Subcutaneous abdominal adipose tissue (tissue), 5 donors: ENCODE results near the gene PHF2.

Source experiments
- H3K27ac ChIP-seq: one replicate; pipeline ENCODE4 v1.7.0; 2013; ENCODE audit warnings: low read depth, mild to moderate bottlenecking, inconsistent platforms, low read length, moderate library complexity
- H3K27me3 ChIP-seq, 5 donors: one replicate each; pipeline ENCODE4 v1.7.0; 2013; ENCODE audit warnings: low read length in 5 of 5, inconsistent platforms in 1 of 5; ENCODE audit not compliant: control insufficient read depth in 5 of 5, insufficient read depth in 4 of 5
- H3K36me3 ChIP-seq, 5 donors: one replicate each; pipeline ENCODE4 v1.7.0; 2013; ENCODE audit warnings: low read length in 5 of 5; ENCODE audit not compliant: control insufficient read depth in 5 of 5, insufficient read depth in 5 of 5
- H3K4me1 ChIP-seq, 5 donors: one replicate each; pipeline ENCODE4 v1.7.0; 2013; ENCODE audit warnings: low read length in 5 of 5, mild to moderate bottlenecking in 3 of 5, moderate library complexity in 1 of 5; ENCODE audit not compliant: control insufficient read depth in 5 of 5, insufficient read depth in 5 of 5
- H3K4me3 ChIP-seq, 5 donors: one replicate each; pipeline ENCODE4 v1.7.0; 2013; ENCODE audit warnings: low read length in 5 of 5, low read depth in 1 of 5
- H3K9ac ChIP-seq, 5 donors: one replicate each; pipeline ENCODE4 v1.7.0; 2013; ENCODE audit warnings: low read length in 5 of 5, mild to moderate bottlenecking in 4 of 5, moderate library complexity in 3 of 5
- H3K9me3 ChIP-seq, 5 donors: one replicate each; pipeline ENCODE4 v1.7.0; 2013; ENCODE audit warnings: low read length in 5 of 5; ENCODE audit not compliant: control insufficient read depth in 5 of 5
- donor health status: healthy.
- donor health status: healthy.
- donor health status: healthy.
- donor health status: healthy.
- donor health status: healthy.

Gene PHF2

DNA sequence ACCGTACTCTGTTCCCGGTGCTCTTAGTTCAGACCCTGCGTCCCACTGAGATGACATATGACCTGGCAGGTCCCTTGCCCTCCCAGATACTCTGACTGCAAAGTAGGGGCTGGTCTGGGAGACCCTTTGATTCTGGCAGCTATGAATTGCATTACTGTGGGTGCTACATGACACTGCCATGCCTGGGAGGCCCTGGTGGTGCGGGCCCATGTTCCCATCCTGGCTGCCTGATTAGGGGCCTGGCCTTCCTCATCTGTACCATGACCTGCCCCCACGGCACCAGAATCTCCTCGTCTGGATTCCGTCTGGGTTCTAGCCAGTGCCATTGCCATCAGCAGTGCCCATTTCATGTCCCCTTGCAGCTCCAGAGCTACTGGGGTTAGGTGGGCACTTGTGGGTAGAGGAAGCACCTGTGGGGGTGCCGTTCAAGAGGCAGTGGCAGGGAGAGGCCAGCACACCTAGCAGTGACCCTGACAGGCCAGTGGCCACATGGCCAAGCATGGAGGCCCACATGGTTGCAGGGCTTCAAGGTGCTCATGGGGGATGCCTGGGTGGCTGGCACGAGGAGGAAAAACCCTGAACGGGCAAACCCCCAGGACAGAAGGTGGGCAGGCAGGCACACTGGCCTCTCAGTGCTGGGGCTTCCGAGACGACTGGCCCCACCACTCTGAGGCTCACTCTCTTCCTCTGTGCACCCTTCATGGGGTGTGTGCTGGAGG is 69.7 kb downstream of the PHF2 start:
- Histone ChIP-seq H3K9me3 (no peaks in the 10 kb centered on the region), H3K9ac (no peak overlapping the region), H3K27ac (no peak overlapping the region)

DNA sequence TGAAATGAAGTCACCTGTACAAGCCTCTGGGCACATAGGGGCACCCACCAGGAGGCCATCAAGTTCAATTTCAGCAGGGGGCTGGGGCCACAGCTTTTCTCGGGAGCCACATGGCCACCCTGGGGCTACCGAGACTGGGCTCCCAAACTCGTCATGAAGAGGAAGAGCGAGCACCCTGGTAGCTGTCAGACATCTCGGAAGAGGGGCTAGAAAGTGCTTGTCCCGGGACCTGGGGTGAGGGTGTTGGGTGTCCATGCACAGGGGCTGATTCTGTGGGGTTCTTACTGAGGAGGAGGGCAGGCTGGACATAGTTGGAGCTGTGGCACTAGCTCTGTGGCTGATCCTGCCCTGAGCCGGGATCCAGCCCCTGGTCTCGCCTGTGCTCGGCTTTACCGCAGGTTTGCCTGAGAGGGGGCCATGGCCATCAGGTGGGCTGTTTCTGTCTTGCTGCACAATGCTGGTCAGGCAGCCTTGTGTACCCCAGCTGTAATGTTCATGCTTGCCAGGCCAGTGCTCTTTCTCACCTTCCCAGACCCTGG is 70.3 kb downstream of the PHF2 start:
- no peak overlapping the region for H3K27ac ChIP-seq
- no peak overlapping the region for H3K9ac ChIP-seq
- H3K9me3 ChIP-seq: no peaks in the 10 kb centered on the region
- H3K4me1 ChIP-seq: no peaks in the 10 kb centered on the region
- H3K36me3 ChIP-seq: peaks cover 5 to 79% (median 67%) of the 10 kb centered on the region in 5 donors
- H3K27me3 ChIP-seq: no peaks in the 10 kb centered on the region
- H3K4me3 ChIP-seq: no peak overlapping the region

More for the DNA sequence above, 69.7 kb downstream of the PHF2 start:
- Histone ChIP-seq H3K4me1 (no peaks in the 10 kb centered on the region), H3K36me3 (peaks cover 6 to 73% (median 65%) of the 10 kb centered on the region in 5 donors), H3K27me3 (no peaks in the 10 kb centered on the region), H3K4me3 (no peak overlapping the region)

DNA sequence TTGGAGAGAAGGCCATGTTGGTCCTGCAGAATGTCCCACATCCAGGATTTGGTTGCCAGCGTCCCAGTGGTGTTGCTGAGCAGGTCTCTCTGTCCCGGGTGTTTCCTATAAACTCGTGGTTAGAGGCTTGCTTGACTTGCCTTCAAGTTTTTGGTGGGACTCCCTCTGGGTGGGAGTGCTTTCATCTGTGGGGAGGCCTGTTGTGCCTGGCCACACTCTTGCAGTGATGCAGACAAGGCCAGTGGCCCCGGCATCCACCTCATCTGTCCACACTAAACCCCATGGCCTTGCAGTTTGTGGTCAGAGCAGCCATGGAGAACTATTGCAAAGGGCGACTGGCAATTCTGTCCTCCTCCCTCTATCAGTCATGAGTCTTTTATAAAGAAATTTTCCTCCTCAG is 71.8 kb downstream of the PHF2 start:
- Histone ChIP-seq H3K27me3 (no peaks in the 10 kb centered on the region), H3K9ac (no peak overlapping the region), H3K36me3 (peaks cover 0 to 89% (median 76%) of the 10 kb centered on the region in 5 donors), H3K4me3 (no peak overlapping the region), H3K9me3 (no peaks in the 10 kb centered on the region), H3K27ac (no peak overlapping the region), H3K4me1 (peaks cover 0 to 4% (median 0%) of the 10 kb centered on the region in 5 donors)

GRCh38 chr9:93648836-93649235 is 72.5 kb downstream of the PHF2 start:
- Histone ChIP-seq H3K27me3 (no peaks in the 10 kb centered on the region), H3K27ac (no peak overlapping the region), H3K4me3 (no peak overlapping the region), H3K9me3 (no peaks in the 10 kb centered on the region), H3K36me3 (peaks cover 0 to 89% (median 75%) of the 10 kb centered on the region in 5 donors), H3K4me1 (peaks cover 0 to 4% (median 0%) of the 10 kb centered on the region in 5 donors), H3K9ac (no peak overlapping the region)

GRCh38 chr9:93649610-93650261 is 73.4 kb downstream of the PHF2 start:
- H3K4me3 ChIP-seq: no peak overlapping the region
- H3K27me3 ChIP-seq: no peaks in the 10 kb centered on the region
- H3K9ac ChIP-seq: no peak overlapping the region
- no peaks in the 10 kb centered on the region for H3K9me3 ChIP-seq
- peaks cover 0 to 91% (median 79%) of the 10 kb centered on the region in 5 donors for H3K36me3 ChIP-seq
- peaks cover 0 to 4% (median 0%) of the 10 kb centered on the region in 5 donors for H3K4me1 ChIP-seq
- H3K27ac ChIP-seq: no peak overlapping the region

- peaks cover 0 to 90% (median 78%) of the 10 kb centered on the region in 5 donors for H3K36me3 ChIP-seq
- H3K27me3 ChIP-seq: no peaks in the 10 kb centered on the region
- peaks cover 0 to 4% (median 0%) of the 10 kb centered on the region in 5 donors for H3K4me1 ChIP-seq
These were observed 74.1 kb downstream of the PHF2 start for GRCh38 chr9:93650448-93650847.

GRCh38 chr9:93651521-93651950 is 75.2 kb downstream of the PHF2 start:
- H3K9me3 ChIP-seq: no peaks in the 10 kb centered on the region
- no peak overlapping the region for H3K27ac ChIP-seq
- peaks cover 0 to 4% (median 0%) of the 10 kb centered on the region in 5 donors for H3K4me1 ChIP-seq
- no peak overlapping the region for H3K9ac ChIP-seq
- H3K36me3 ChIP-seq: peaks cover 0 to 90% (median 76%) of the 10 kb centered on the region in 5 donors
- no peak overlapping the region for H3K4me3 ChIP-seq
- H3K27me3 ChIP-seq: no peaks in the 10 kb centered on the region

More at GRCh38 chr9:93650448-93650847, 74.1 kb downstream of the PHF2 start:
- Histone ChIP-seq H3K9me3 (no peaks in the 10 kb centered on the region), H3K4me3 (no peak overlapping the region), H3K9ac (no peak overlapping the region), H3K27ac (no peak overlapping the region)

DNA sequence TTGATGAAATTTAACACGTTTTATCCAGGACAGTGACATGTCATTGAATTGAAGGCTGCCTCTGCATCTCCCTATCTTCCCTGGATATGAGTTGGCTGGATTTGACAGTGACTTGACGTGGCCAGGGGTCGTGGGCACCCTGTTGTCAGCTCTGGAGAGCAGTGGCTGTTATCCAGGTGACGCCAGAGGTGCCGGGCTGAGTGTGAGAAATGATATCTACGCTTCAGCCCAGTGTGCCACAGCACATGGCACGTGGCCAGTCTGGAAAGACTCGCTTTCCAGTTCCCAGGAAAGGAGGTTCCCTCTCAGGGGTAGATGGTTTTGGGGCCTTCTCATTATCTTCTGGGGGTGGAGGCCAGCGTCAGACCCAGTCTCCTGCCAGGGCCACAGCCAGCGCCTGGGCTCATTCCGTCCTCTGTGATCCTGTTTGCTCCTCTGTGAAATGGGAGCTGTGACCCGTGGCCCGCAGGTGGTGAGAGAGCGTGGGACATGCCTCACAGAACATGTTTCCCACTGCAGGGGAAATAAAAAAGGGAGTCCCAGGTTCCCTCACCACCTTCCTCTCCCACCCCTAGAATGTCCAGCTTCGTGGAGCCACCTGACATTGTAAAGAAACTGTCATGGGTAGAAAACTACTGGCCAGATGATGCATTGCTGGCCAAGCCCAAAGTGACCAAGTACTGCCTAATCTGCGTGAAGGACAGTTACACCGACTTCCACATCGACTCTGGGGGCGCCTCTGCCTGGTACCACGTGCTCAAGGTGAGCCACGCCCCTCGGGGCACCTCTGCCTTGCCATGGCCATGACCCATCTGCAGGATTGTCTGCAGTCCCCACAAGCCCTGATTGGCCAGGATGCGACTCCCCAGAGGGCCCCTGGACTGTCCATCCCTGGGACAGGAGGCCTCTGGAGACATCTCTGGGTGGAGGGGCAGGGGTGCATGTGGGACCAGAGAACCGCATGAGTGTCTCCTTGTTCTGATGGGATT is 76.5 kb downstream of the PHF2 start:
- Histone ChIP-seq H3K36me3 (peaks cover 0 to 96% (median 77%) of the 10 kb centered on the region in 5 donors), H3K27ac (no peak overlapping the region), H3K9ac (no peak overlapping the region), H3K4me3 (no peak overlapping the region), H3K9me3 (no peaks in the 10 kb centered on the region), H3K4me1 (peaks cover 0 to 4% (median 0%) of the 10 kb centered on the region in 5 donors), H3K27me3 (no peaks in the 10 kb centered on the region)

- no peaks in the 10 kb centered on the region for H3K27me3 ChIP-seq
- H3K36me3 ChIP-seq: peaks cover 0 to 96% (median 83%) of the 10 kb centered on the region in 5 donors
These were observed 77.4 kb downstream of the PHF2 start for GRCh38 chr9:93653760-93654159.

More at GRCh38 chr9:93653760-93654159, 77.4 kb downstream of the PHF2 start:
- no peak overlapping the region for H3K27ac ChIP-seq
- peaks cover 0 to 4% (median 0%) of the 10 kb centered on the region in 5 donors for H3K4me1 ChIP-seq
- H3K9me3 ChIP-seq: no peaks in the 10 kb centered on the region
- H3K4me3 ChIP-seq: no peak overlapping the region
- no peak overlapping the region for H3K9ac ChIP-seq
